Hepatocyte (in vitro differentiated cells): ENCODE measurements around the gene RASA3.

Source experiments
- CTCF ChIP-seq: fragments of 200-600 bp; sonication (generic); IDR thresholded peaks from 2 replicates; pipeline ENCODE4 v1.5.1; 2016; ENCODE audit warnings: antibody characterized with exemption, mild to moderate bottlenecking; ENCODE audit not compliant: poor library complexity
- EZH2 ChIP-seq: fragments of 200-600 bp; sonication (generic); IDR thresholded peaks from 2 replicates; pipeline ENCODE4 v1.6.1; 2016; ENCODE audit warnings: antibody characterized with exemption, mild to moderate bottlenecking, borderline replicate concordance
- EZH2phosphoT487 ChIP-seq: fragments of 200-600 bp; sonication (generic); IDR thresholded peaks from one replicate; pipeline ENCODE4 v1.6.1; 2018; ENCODE audit warnings: antibody characterized with exemption, mild to moderate bottlenecking, low read depth, moderate library complexity; ENCODE audit not compliant: unreplicated experiment, severe bottlenecking

DNA sequence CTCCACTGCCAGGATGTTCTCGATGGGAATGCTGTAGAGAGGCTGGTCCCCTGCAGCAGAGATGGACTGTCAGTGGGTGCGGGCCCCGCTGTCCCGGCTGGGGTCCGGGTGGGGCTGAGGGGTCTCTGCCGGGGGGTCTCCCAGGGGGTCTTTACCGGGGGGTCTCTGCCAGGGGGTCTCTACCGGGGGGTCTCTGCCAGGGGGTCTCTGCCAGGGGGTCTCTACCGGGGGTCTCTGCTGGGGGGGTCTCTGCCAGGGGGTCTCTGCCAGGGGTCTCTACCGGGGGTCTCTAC, 132.9 kb downstream of the RASA3 start:
- TF ChIP-seq EZH2 (no peak), CTCF (no peak), EZH2phosphoT487 (no peak)
